ENCODE measurements around the gene RAVER1.
"Not testable (repeated sequence)": the region's sequence is repeated elsewhere in the genome, so short reads cannot be mapped to it uniquely, and the experiment has no call there.

Gene RAVER1

DNA sequence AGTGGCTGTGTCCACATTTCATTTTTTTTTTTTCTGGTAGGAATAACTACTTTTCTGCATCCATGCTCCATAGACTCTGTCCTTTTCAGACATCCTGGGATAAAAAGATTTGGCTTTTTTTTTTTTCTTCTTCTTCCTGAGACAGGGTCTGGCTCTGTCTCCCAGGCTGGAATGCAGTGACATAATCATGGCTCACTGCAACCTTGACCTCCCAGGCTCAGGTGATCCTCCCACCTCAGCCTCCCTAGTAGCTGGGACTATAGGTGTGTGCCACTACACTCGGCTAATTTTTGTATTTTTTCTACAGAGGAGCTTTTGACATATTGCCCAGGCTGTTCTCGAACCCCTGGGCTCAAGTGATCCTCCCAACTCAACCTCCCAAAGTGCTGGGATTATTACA is 10.2 kb upstream of the RAVER1 start:
- TF ChIP-seq, protein P1, sequence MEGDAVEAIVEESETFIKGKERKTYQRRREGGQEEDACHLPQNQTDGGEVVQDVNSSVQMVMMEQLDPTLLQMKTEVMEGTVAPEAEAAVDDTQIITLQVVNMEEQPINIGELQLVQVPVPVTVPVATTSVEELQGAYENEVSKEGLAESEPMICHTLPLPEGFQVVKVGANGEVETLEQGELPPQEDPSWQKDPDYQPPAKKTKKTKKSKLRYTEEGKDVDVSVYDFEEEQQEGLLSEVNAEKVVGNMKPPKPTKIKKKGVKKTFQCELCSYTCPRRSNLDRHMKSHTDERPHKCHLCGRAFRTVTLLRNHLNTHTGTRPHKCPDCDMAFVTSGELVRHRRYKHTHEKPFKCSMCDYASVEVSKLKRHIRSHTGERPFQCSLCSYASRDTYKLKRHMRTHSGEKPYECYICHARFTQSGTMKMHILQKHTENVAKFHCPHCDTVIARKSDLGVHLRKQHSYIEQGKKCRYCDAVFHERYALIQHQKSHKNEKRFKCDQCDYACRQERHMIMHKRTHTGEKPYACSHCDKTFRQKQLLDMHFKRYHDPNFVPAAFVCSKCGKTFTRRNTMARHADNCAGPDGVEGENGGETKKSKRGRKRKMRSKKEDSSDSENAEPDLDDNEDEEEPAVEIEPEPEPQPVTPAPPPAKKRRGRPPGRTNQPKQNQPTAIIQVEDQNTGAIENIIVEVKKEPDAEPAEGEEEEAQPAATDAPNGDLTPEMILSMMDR (IDR thresholded peaks at IDR 0.05; ENCODE audit: control insufficient read depth, extremely low read depth, insufficient read depth) = no peak
- no peak for DNase-seq (ENCODE audit: low read depth)
- no peak overlapping the region for H3K4me3 ChIP-seq (ENCODE audit: low read depth, low read length)

DNA sequence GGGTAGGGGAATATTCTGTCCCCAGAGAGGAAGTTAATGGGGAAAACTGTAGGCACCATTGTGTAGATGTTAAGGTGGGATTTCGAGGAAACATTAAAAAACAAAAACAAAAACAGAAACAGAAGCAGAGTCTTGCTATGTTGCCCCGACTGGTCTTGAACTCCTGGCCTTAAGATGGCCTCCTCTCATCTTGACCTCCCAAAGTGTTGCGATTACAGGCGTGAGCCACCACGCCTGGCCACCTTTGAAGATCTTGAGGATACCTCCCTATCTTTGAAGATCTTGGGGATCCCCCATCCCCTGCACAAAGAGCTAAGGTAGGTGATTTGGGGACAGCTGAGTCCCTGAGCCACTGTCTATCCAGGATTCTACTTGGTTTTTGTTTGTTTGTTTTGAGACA is 6.6 kb upstream of the RAVER1 start:
- no peak for DNase-seq (ENCODE audit: low read depth)
- H3K4me3 ChIP-seq (ENCODE audit: low read depth, low read length) = no peak overlapping the region
- TF ChIP-seq, protein P1 (IDR thresholded peaks at IDR 0.05; ENCODE audit: control insufficient read depth, extremely low read depth, insufficient read depth) = no peak

GRCh38 chr19:10339380-10339960 is 6.1 kb upstream of the RAVER1 start, which contains the start of gene ICAM3:
Gene ICAM3, minus strand, starts transcription at chr19:10339624. Its CDS starts 10 bp downstream, at chr19:10339614.
- TF ChIP-seq, protein P1 (IDR thresholded peaks at IDR 0.05; ENCODE audit: control insufficient read depth, extremely low read depth, insufficient read depth) = no peak
- no peak for DNase-seq (ENCODE audit: low read depth)
- H3K4me3 ChIP-seq (ENCODE audit: low read depth, low read length) = no peak within 1 kb of the TSS

GRCh38 chr19:10338940-10339339 is 5.6 kb upstream of the RAVER1 start:
- TF ChIP-seq, protein P1 (IDR thresholded peaks at IDR 0.05; ENCODE audit: control insufficient read depth, extremely low read depth, insufficient read depth) = no peak
- H3K4me3 ChIP-seq (ENCODE audit: low read depth, low read length) = no peak overlapping the region
- no peak for DNase-seq (ENCODE audit: low read depth)

GRCh38 chr19:10336725-10337124 is 3.4 kb upstream of the RAVER1 start:
- not testable (repeated sequence) for DNase-seq (ENCODE audit: low read depth); H3K4me3 ChIP-seq (ENCODE audit: low read depth, low read length)

DNA sequence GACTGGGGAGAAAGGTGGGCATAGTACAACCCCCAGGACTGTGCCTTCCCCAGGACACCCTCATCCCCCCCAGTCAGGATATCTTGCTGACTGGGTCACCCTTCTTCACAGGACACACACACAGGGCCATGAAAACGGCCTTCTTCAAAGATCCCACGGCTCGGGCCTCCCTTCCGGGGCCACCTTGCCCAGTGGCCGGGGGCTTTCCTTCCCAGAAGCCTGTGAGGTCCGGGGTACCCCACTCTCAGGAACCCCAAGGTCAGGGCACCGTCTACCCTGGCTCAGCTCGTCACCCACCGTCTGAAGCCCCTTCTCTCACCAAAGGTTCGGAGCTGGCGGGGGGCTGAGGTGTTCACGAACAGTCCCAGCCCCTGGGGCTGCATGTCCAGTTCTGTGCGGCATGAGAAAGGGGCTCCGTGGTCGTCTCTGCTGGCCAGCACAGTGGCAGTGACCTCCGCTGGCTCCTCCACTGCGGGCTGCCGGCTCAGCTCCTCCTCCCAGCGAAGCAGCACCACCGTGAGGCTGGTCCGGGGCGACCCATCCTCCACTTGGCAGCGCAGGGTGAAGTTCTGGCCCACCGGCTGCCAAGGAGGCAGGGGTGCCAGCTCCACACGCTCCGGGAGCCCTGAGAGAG is 2.1 kb upstream of the RAVER1 start:
- TF ChIP-seq, protein P1 (IDR thresholded peaks at IDR 0.05; ENCODE audit: control insufficient read depth, extremely low read depth, insufficient read depth) = no peak
- peak overlapping the region; percentile 91 for H3K4me3 ChIP-seq (ENCODE audit: low read depth, low read length)
- DNase-seq (ENCODE audit: low read depth) = no peak

DNA sequence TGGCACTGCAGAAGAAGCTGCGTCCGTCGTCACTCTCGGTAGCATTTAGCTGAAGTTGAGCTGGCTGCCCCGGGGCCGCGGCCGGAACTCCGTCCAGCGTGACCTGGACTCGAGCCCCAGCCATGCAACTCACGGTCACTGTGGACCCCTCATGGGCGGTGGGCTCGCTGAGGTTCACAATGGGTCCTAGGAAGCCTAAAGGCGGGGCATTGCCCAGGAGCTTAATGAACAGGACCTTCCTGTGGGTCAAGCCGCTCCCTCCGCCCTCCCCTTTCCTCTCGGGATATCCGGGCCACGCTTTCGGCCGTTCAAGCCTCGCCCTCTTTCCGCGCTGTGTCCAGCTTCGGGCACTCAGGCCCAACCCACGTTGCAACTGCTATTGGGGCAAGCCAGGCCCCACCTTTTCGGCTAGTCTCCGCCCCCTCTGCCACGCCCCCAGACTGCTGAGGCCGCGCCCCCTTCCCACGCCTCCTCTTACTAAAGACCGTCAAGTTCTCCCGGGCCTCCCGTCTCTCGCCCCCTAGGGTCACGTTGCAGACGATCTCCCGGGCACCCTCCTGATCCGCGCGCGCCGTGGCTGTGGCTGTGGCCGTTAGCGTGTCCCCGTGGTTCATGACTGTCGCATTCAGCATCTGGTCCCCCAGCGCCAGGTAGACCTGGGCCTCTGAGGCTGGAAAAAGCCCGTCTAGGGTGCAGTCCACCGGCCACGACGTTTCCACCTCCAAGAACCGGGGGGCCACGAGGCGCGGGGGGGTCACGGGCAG is 1.4 kb upstream of the RAVER1 start:
- DNase-seq (ENCODE audit: low read depth) = peak; percentile 94
- peak overlapping the region; percentile 91 for H3K4me3 ChIP-seq (ENCODE audit: low read depth, low read length)
- TF ChIP-seq, protein P1 (IDR thresholded peaks at IDR 0.05; ENCODE audit: control insufficient read depth, extremely low read depth, insufficient read depth) = no peak
